ENCODE data around the gene TBCD. TPM values are rescaled to one million over a fixed set of nuclear protein-coding genes. Genes with fewer than 3 reads are reported as not detected.
"Not testable (repeated sequence)": the region's sequence is repeated elsewhere in the genome, so short reads cannot be mapped to it uniquely, and the experiment has no call there.

Gene TBCD
- total RNA-seq, 1 donor from 2014 or later = 49.9 TPM

DNA sequence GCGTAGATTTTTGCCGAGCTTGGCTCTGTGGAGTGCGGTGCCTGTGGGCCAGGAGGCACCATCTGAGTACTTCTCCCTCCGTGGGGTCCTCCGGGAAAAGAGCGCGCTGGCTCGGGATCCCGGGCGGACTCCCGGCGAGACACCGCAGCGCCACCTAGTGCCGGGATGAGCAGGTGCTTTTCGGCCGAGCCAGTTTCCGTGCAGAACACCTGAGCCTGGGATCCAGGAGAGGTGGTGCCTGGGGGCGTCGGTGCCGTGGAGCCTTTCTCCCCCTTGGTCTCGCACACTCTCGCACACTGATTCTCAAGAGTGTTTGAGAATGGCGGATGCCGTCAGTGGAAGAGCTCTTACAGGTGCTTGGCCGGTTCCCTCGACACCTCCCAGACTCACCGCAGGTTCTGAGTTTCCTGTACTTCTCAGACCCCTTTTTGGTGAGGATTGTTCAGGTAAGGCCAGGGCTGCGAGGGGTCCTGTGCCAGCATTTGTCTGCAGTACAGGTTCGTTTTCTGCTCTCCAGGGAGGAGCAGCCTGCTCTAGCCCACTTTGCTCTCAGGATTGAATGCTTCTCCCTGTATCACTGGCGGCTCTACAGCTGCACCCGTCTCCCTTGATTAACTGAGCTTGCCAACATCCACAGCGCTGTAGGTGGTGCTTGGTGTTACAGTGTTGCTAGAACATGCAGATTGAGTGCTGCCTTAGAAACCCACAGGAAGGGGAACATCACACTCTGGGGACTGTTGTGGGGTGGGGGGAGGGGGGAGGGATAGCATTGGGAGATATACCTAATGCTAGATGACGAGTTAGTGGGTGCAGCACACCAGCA, 23.3 kb downstream of the TBCD start:
- Mint-ChIP-seq H3K4me1 (peaks cover 29% of the 10 kb centered on the region), H3K27ac (peak overlapping the region; percentile 50), H3K9me3 (no peaks in the 10 kb centered on the region), H3K27me3 (no peaks in the 10 kb centered on the region), H3K4me3 (peak overlapping the region; percentile 35), H3K36me3 (ENCODE audit: low read depth) (peaks cover 22% of the 10 kb centered on the region)
- DNase-seq (peak; percentile 42), ATAC-seq (ENCODE audit: low read depth) (peak; percentile 89)
- intact Hi-C loops (cut with micrococcal nuclease) = loop anchor here (1.0 to 5.0 kb wide), 2 partner anchors 107 to 423 kb away; no protein-coding TSS in a partner anchor
- TF ChIP-seq, protein P1, sequence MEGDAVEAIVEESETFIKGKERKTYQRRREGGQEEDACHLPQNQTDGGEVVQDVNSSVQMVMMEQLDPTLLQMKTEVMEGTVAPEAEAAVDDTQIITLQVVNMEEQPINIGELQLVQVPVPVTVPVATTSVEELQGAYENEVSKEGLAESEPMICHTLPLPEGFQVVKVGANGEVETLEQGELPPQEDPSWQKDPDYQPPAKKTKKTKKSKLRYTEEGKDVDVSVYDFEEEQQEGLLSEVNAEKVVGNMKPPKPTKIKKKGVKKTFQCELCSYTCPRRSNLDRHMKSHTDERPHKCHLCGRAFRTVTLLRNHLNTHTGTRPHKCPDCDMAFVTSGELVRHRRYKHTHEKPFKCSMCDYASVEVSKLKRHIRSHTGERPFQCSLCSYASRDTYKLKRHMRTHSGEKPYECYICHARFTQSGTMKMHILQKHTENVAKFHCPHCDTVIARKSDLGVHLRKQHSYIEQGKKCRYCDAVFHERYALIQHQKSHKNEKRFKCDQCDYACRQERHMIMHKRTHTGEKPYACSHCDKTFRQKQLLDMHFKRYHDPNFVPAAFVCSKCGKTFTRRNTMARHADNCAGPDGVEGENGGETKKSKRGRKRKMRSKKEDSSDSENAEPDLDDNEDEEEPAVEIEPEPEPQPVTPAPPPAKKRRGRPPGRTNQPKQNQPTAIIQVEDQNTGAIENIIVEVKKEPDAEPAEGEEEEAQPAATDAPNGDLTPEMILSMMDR (IDR thresholded peaks at IDR 0.05) = no peak
- CTCF ChIA-PET = interaction anchor here (1.0 to 1.4 kb wide), 6 partner anchors 55 to 425 kb away, joined by 4 to 7 read pairs (median 5); no protein-coding TSS in a partner anchor
- POLR2A ChIA-PET = no interaction called here

DNA sequence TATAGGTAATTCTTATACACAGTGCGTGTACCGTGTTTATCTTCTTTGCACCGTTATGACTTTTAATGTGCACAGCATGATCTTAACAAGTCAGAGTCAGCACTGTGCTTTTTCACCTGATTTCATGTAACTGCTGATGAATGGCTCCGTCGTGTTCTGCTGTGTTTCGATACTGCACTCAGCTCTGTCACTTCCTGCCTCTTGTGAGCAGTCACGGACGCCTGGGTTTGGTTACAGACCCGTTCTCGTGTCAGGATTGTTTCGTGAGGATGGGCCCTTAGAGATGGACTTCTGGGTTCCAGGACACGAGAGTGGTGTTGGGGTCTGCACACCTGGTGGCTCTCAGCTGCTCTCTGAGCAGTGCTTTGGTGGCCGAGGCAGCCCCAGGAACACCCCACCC, 24.6 kb downstream of the TBCD start:
- ChIA-PET POLR2A (no interaction called here), CTCF (interaction anchor here (1.4 kb wide), 3 partner anchors 138 to 424 kb away, joined by 4 to 6 read pairs (median 5); no protein-coding TSS in a partner anchor)
- intact Hi-C loops (cut with micrococcal nuclease) = loop anchor here (5.0 kb wide), 1 partner anchor 424 kb away; no protein-coding TSS in a partner anchor
- H3K36me3 Mint-ChIP-seq (ENCODE audit: low read depth) = peaks cover 20% of the 10 kb centered on the region
- no peak overlapping the region for H3K4me3 Mint-ChIP-seq
- H3K4me1 Mint-ChIP-seq = peaks cover 29% of the 10 kb centered on the region
- DNase-seq (no peak), ATAC-seq (ENCODE audit: low read depth) (peak; percentile 33)
- no peaks in the 10 kb centered on the region for H3K9me3 Mint-ChIP-seq
- no peaks in the 10 kb centered on the region for H3K27me3 Mint-ChIP-seq
- H3K27ac Mint-ChIP-seq = no peak overlapping the region
- TF ChIP-seq, protein P1 (IDR thresholded peaks at IDR 0.05) = no peak

DNA sequence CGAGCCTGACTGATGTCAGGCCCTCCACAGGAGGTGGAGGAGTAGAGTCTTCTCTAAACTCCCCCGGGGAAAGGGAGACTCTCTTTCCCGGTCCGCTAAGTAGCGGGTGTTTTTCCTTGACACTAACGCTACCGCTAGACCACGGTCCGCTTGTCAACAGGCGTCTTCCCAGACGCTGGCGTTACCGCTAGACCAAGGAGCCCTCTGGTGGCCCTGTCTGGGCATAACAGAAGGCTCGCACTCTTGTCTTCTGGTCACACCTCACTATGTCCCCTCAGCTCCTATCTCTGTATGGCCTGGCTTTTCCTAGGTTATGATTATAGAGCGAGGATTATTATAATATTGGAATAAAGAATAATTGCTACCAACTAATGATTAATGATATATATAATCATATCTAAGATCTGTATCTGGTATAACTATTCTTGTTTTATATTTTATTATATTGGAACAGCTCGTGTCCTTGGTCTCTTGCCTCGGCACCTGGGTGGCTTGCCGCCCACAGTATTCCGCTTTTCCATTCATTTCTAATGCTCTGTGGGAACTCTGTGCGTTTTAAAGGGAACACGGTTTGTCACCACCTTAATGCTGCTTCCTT, 26.0 kb downstream of the TBCD start:
- CTCF ChIA-PET = interaction anchor here (4.3 kb wide), 1 partner anchor 138 kb away, joined by 49 read pairs; no protein-coding TSS in a partner anchor
- intact Hi-C loops (cut with micrococcal nuclease) = loop anchor here (5.0 kb wide), 1 partner anchor 426 kb away; no protein-coding TSS in a partner anchor

DNA sequence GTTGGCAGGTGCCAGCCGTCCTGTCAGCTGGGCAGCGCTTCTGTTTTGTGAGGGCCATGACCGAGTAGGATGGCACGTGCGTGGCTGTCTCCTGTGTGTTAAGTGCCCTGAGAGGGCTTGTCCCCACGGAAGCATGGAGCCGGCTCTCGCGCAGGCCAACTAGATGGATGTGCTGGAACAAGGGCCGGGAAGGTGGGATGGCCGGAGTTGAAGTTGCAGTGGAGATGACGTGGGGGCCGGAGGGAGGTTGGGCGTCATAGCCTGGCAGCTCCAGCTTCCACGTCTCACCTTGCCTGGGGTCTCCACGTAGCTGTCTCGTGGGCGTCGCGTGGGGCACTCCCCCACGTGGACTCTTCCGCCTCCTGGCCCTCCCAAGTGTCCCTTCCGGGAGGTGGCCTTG, 27.7 kb downstream of the TBCD start:
- ChIA-PET POLR2A (no interaction called here), CTCF (interaction anchor here (3.2 to 4.3 kb wide), 2 partner anchors 136 to 422 kb away, joined by 40 to 49 read pairs; no protein-coding TSS in a partner anchor)
- H3K4me1 Mint-ChIP-seq = peaks cover 32% of the 10 kb centered on the region
- ATAC-seq (ENCODE audit: low read depth) = no peak
- H3K4me3 Mint-ChIP-seq = no peak overlapping the region
- intact Hi-C loops (cut with micrococcal nuclease) = loop anchor here (5.0 kb wide), 1 partner anchor 427 kb away; no protein-coding TSS in a partner anchor
- H3K27ac Mint-ChIP-seq = no peak overlapping the region
- H3K27me3 Mint-ChIP-seq = no peaks in the 10 kb centered on the region
- H3K9me3 Mint-ChIP-seq = no peaks in the 10 kb centered on the region
- no peak for DNase-seq
- TF ChIP-seq, protein P1 (IDR thresholded peaks at IDR 0.05) = no peak
- H3K36me3 Mint-ChIP-seq (ENCODE audit: low read depth) = peaks cover 26% of the 10 kb centered on the region

More for the DNA sequence above, 26.0 kb downstream of the TBCD start:
- H3K27ac Mint-ChIP-seq; H3K9me3 Mint-ChIP-seq; H3K4me3 Mint-ChIP-seq; ATAC-seq (ENCODE audit: low read depth); H3K27me3 Mint-ChIP-seq; DNase-seq; POLR2A ChIA-PET: not testable (repeated sequence)
- Mint-ChIP-seq H3K4me1 (peaks cover 32% of the 10 kb centered on the region), H3K36me3 (ENCODE audit: low read depth) (peaks cover 16% of the 10 kb centered on the region)

DNA sequence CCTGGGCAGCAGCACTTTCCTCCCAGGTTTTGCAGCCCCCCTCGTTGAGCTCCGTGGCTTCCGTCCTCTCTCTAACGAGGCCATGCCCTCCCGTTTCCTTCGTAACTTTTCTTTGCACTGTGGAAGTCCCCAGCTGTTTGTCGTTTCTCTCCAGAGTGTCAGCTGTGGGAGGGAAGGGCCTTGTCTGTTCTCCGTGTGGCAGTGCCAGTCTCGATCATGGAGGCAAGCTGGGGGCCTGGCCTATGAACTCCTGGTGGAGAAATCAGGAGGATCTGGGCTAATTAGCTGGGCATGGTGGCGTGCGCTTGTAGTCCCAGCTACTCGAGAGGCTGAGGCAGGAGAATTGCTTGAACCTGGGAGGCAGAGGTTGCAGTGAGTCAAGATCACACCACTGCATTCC, 28.3 kb downstream of the TBCD start:
- ATAC-seq (ENCODE audit: low read depth) (no peak), DNase-seq (no peak)
- CTCF ChIA-PET = interaction anchor here (3.2 to 4.3 kb wide), 2 partner anchors 136 to 422 kb away, joined by 40 to 49 read pairs; no protein-coding TSS in a partner anchor
- intact Hi-C loops (cut with micrococcal nuclease) = loop anchor here (10.0 kb wide), 1 partner anchor 275 kb away; no protein-coding TSS in a partner anchor
- Mint-ChIP-seq H3K9me3 (no peaks in the 10 kb centered on the region), H3K27ac (no peak overlapping the region), H3K4me3 (no peak overlapping the region), H3K4me1 (peaks cover 25% of the 10 kb centered on the region), H3K36me3 (ENCODE audit: low read depth) (peaks cover 26% of the 10 kb centered on the region), H3K27me3 (no peaks in the 10 kb centered on the region)
- TF ChIP-seq, protein P1 (IDR thresholded peaks at IDR 0.05) = no peak
- POLR2A ChIA-PET = interaction anchor here (0.7 kb wide), 1 partner anchor 374 kb away, joined by 5 read pairs; no protein-coding TSS in a partner anchor

All from activated B cell treated with CpG ODN at 0.5 μM for 24 hours (primary cell).